Prostate gland (tissue), 2 donors: ENCODE data around the gene ATP8B3.

ENCODE experiments used
- CTCF ChIP-seq, 4 experiments: fragments of 200-600 bp in 2 of 4; fragments of 450-650 bp in 2 of 4; sonication (generic) in 2 of 4; IDR thresholded peaks; 1 replicate in 3 of 4; 2 replicates in 1 of 4; pipeline ENCODE4 v1.5.1; 2016 to 2019; ENCODE audit warnings: antibody characterized with exemption in 4 of 4, mild to moderate bottlenecking in 2 of 4, moderate library complexity in 2 of 4
- POLR2AphosphoS5 ChIP-seq: sonication (generic); formaldehyde crosslinking; IDR thresholded peaks from one replicate; pipeline ENCODE4 v1.6.1; 2017; ENCODE audit warnings: antibody characterized with exemption

- TF ChIP-seq CTCF (IDR thresholded peaks at IDR 0.05): no peak
- no peak for TF ChIP-seq POLR2AphosphoS5
Observed at GRCh38 chr19:1754636-1755466, 57.2 kb downstream of the ATP8B3 start.
